ENCODE results near the gene SHOX. TPM values are rescaled to one million over a fixed set of nuclear protein-coding genes. Genes with fewer than 3 reads are reported as not detected.
"Not testable (repeated sequence)": the region's sequence is repeated elsewhere in the genome, so short reads cannot be mapped to it uniquely, and the experiment has no call there.

The SHOX gene
- total and polyA plus RNA-seq, 12 donors: not detected

- Histone ChIP-seq H3K27ac (no peak overlapping the region), H3K4me3 (no peak overlapping the region), H3K27me3 (peaks cover 0 to 8% (median 0%) of the 10 kb centered on the region in 7 donors), H3K4me1 (no peaks in the 10 kb centered on the region), H3K9me3 (peaks cover 0 to 34% (median 12%) of the 10 kb centered on the region in 11 donors), H3K36me3 (no peaks in the 10 kb centered on the region)
- ATAC-seq (no peak), DNase-seq (no peak)
- WGBS, 2 donors: 44 to 54% methylated on average over 18 of the region's 18 CpGs
- intact Hi-C loops (cut with DNase I): no loop called here
- no peak for TF ChIP-seq CTCF (IDR thresholded peaks at IDR 0.05)
These were observed 30.5 kb upstream of the SHOX start for GRCh38 chrX:599837-600715.

- H3K4me3 ChIP-seq; ATAC-seq; H3K36me3 ChIP-seq; H3K4me1 ChIP-seq; intact Hi-C loops (cut with DNase I); H3K27me3 ChIP-seq; DNase-seq; H3K27ac ChIP-seq: not testable (repeated sequence)
- peaks cover 0 to 11% (median 0%) of the 10 kb centered on the region in 11 donors for H3K9me3 ChIP-seq
- WGBS, 2 donors: 87 to 91% methylated on average over 9 of the region's 9 CpGs
These were observed 27.6 kb upstream of the SHOX start for GRCh38 chrX:603029-603428.

- DNase-seq; H3K27me3 ChIP-seq; ATAC-seq; intact Hi-C loops (cut with DNase I); H3K4me3 ChIP-seq; H3K27ac ChIP-seq; H3K4me1 ChIP-seq; H3K36me3 ChIP-seq: not testable (repeated sequence)
- peaks cover 0 to 13% (median 0%) of the 10 kb centered on the region in 11 donors for H3K9me3 ChIP-seq
These were observed 26.0 kb upstream of the SHOX start for GRCh38 chrX:604616-605015.

GRCh38 chrX:608088-608487 is 22.5 kb upstream of the SHOX start:
- ATAC-seq; H3K27ac ChIP-seq; H3K4me3 ChIP-seq; H3K27me3 ChIP-seq; intact Hi-C loops (cut with DNase I); H3K36me3 ChIP-seq; DNase-seq; H3K4me1 ChIP-seq: not testable (repeated sequence)
- H3K9me3 ChIP-seq: peaks cover 0 to 32% (median 20%) of the 10 kb centered on the region in 11 donors
- 62 to 66% methylated on average over 2 of the region's 3 CpGs for WGBS, 2 donors

GRCh38 chrX:614136-614535 is 16.5 kb upstream of the SHOX start:
- DNase-seq (no peak), ATAC-seq (no peak)
- peaks cover 0 to 31% (median 20%) of the 10 kb centered on the region in 11 donors for H3K9me3 ChIP-seq
- H3K36me3 ChIP-seq: no peaks in the 10 kb centered on the region
- no peak overlapping the region for H3K27ac ChIP-seq
- no peaks in the 10 kb centered on the region for H3K4me1 ChIP-seq
- intact Hi-C loops (cut with DNase I): no loop called here
- TF ChIP-seq CTCF (IDR thresholded peaks at IDR 0.05): no peak
- H3K27me3 ChIP-seq: peaks cover 0 to 39% (median 28%) of the 10 kb centered on the region in 7 donors
- H3K4me3 ChIP-seq: no peak overlapping the region
- 74 to 82% methylated on average over 5 of the region's 5 CpGs for WGBS, 2 donors

DNA sequence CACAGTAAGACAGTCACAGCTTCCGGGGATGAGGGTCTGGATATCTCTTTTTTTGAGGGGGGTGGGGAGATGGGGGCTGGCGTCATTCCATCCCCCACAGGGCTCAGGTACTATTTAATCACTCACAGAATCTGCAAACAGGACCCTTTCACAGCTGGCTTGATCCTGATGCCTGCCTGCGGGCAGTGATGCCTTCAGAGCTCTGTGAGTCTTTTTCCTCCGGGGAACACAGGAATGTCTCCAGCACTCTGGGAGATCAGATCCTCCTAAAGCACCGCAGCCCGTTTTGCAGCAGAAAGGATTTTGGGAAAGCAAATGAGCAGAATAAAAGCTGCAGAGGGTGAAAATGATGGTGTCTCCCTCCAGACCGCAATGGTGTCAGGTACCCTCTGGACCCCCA is 13.2 kb upstream of the SHOX start:
- TF ChIP-seq CTCF (IDR thresholded peaks at IDR 0.05): no peak
- WGBS, 2 donors: 45 to 47% methylated on average over 7 of the region's 7 CpGs

More for the DNA sequence above, 13.2 kb upstream of the SHOX start:
- Histone ChIP-seq H3K27ac (no peak overlapping the region), H3K4me3 (no peak overlapping the region), H3K27me3 (peaks cover 3 to 68% (median 56%) of the 10 kb centered on the region in 7 donors), H3K9me3 (peaks cover 0 to 2% (median 0%) of the 10 kb centered on the region in 11 donors), H3K4me1 (no peaks in the 10 kb centered on the region), H3K36me3 (no peaks in the 10 kb centered on the region)
- intact Hi-C loops (cut with DNase I): no loop called here
- DNase-seq (no peak), ATAC-seq (no peak)

Data from heart right ventricle (tissue), 16 donors.